Measurements from ENCODE around the gene TMEM52. TPM values are rescaled to one million over a fixed set of nuclear protein-coding genes. Genes with fewer than 3 reads are reported as not detected.
A peak's percentile ranks its signal among the peaks of the same experiment; 100 is the strongest.

The TMEM52 gene
- total and polyA plus RNA-seq, 2 of the 8 experiments (the other 6 are each of a cell fraction or from before 2014, with no cell fraction given) = 14.6 to 30.2 TPM

GRCh38 chr1:1899967-1900327 lies 19.1 kb downstream of the TMEM52 start:
- no peak for FAIRE-seq
- Histone ChIP-seq H3K79me1 (ENCODE audit: low read depth, low read length) (no peaks in the 10 kb centered on the region), H4K5ac (ENCODE audit: insufficient read length, low read depth, low read length) (no peak overlapping the region), H3K27me3 (replicated peaks in 1 of 4; ENCODE audit: control insufficient read depth in 3 of 4, extremely low read depth in 1 of 4, insufficient read depth in 3 of 4, low read length in 3 of 4) (no peaks in the 10 kb centered on the region; a peak in 1 of 7 replicates), H3K4me2 (ENCODE audit: insufficient read depth in 1 of 2, low read depth in 2 of 2, low read length in 2 of 2) (no peak overlapping the region), H3K14ac (ENCODE audit: insufficient read length) (no peak overlapping the region), H3K9me3 (ENCODE audit: insufficient read depth in 2 of 2, low read depth in 1 of 2, low read length in 1 of 2) (no peaks in the 10 kb centered on the region), H3K23ac (ENCODE audit: insufficient read length) (no peak overlapping the region), H2BK120ac (replicated peaks; ENCODE audit: low read depth, low read length) (no peak overlapping the region), H3K18ac (ENCODE audit: extremely low read depth, low read length) (no peak overlapping the region; the same call in 1 of the 2 replicates), H3K4me3 (ENCODE audit: extremely low read depth in 1 of 4, insufficient read depth in 2 of 4, low read depth in 3 of 4, low read length in 4 of 4) (no peak overlapping the region), H2BK15ac (ENCODE audit: low read length) (no peak overlapping the region), H3K36me3 (ENCODE audit: control insufficient read depth in 2 of 4, insufficient read depth in 4 of 4, low read length in 3 of 4) (no peaks in the 10 kb centered on the region), H4K8ac (ENCODE audit: extremely low read depth, insufficient read depth, low read length) (no peak overlapping the region), H2BK20ac (ENCODE audit: low read length) (no peak overlapping the region; the same call in 1 of the 2 replicates), H3K79me2 (ENCODE audit: control insufficient read depth in 1 of 2, insufficient read depth in 2 of 2, low read length in 2 of 2) (no peaks in the 10 kb centered on the region), H2AK5ac (ENCODE audit: low read depth, low read length) (no peak overlapping the region), H3K56ac (replicated peaks; ENCODE audit: insufficient read length, low read depth, low read length) (no peak overlapping the region), H4K20me1 (replicated peaks in 1 of 2; ENCODE audit: control insufficient read depth in 1 of 2, insufficient read depth in 2 of 2, low read length in 2 of 2) (peaks cover 0 to 6% of the 10 kb centered on the region in 2 experiments), H2BK5ac (ENCODE audit: low read depth, low read length) (no peak overlapping the region), H3K9ac (replicated peaks in 1 of 4; ENCODE audit: extremely low read depth in 1 of 4, low read depth in 3 of 4, low read length in 3 of 4) (no peak overlapping the region), H3K27ac (ENCODE audit: low read depth, low read length) (no peak overlapping the region), H2AFZ (ENCODE audit: low read length) (no peak overlapping the region), H4K91ac (replicated peaks; ENCODE audit: insufficient read length, low read length) (peak overlapping the region; percentile 54), H2BK12ac (ENCODE audit: low read depth, low read length) (peak overlapping the region; percentile 68; the same call in 1 of the 2 replicates), H3K4ac (replicated peaks; ENCODE audit: insufficient read length, low read depth, low read length) (no peak overlapping the region), H3K23me2 (ENCODE audit: low read depth, low read length) (no peaks in the 10 kb centered on the region), H3K4me1 (replicated peaks in 1 of 4; ENCODE audit: control insufficient read depth in 3 of 4, insufficient read depth in 4 of 4, low read length in 3 of 4) (peaks cover 0 to 14% (median 3%) of the 10 kb centered on the region in 4 experiments; a peak in 5 of 7 replicates)
- ChIA-PET POLR2A (ENCODE audit: partially characterized antibody) (interaction anchor here (1.0 to 1.7 kb wide), 6 partner anchors 9 to 118 kb away, joined by 3 to 8 read pairs (median 4); no protein-coding TSS in a partner anchor), CTCF (ENCODE audit: partially characterized antibody) (interaction anchor here (0.9 to 7.0 kb wide), 17 partner anchors 7 to 145 kb away, joined by 3 to 64 read pairs (median 4); partner anchors contain the start of gene CALML6)
- DNase-seq (ENCODE audit: low read depth in 1 of 2, low spot score in 2 of 2) = no peak
- WGBS, 2 experiments (ENCODE audit: extremely low coverage in 1 of 2, insufficient coverage in 1 of 2, insufficient read length in 1 of 2, insufficient replicate concordance in 2 of 2, low coverage in 1 of 2, low lambda C conversion rate in 2 of 2, missing lambda C conversion rate in 1 of 2) = 93% methylated on average over 9 of the region's 9 CpGs; no CpG with 5 or more reads in 1 of the 2 experiments
- TF ChIP-seq NANOG (IDR thresholded peaks at IDR 0.05; ENCODE audit: insufficient read depth, low read depth, low read length, poor library complexity, severe bottlenecking) (no peak), BCL11A (IDR thresholded peaks at IDR 0.05; ENCODE audit: low read depth in 2 of 2, low read length in 2 of 2) (no peak), USF2 (IDR thresholded peaks at IDR 0.05; ENCODE audit: low read length) (no peak), KDM4A (IDR thresholded peaks at IDR 0.05; ENCODE audit: low read depth, low read length, severe bottlenecking) (no peak), FOSL1 (IDR thresholded peaks at IDR 0.05; ENCODE audit: insufficient read depth, low read depth, low read length) (no peak), SP4 (IDR thresholded peaks at IDR 0.05; ENCODE audit: low read length) (no peak), ZNF274 (IDR thresholded peaks at IDR 0.05; ENCODE audit: borderline replicate concordance, extremely low read depth, low read length) (no peak), KDM1A (IDR thresholded peaks at IDR 0.05; ENCODE audit: borderline replicate concordance, low read length) (no peak), YY1 (IDR thresholded peaks at IDR 0.05; ENCODE audit: low read depth, low read length) (no peak), JUND (IDR thresholded peaks at IDR 0.05; ENCODE audit: low read length) (no peak), CTBP2 (IDR thresholded peaks at IDR 0.05; ENCODE audit: borderline replicate concordance, insufficient read depth, insufficient read length, low read length) (no peak), JUN (IDR thresholded peaks at IDR 0.05; ENCODE audit: low read depth, low read length) (no peak), TCF12 (IDR thresholded peaks at IDR 0.05; ENCODE audit: low read depth, low read length) (no peak)

Measured in H1 (cell line).